AG09309 (cell line): Measurements from ENCODE around the gene HERC4.

Source experiments
- DNase-seq: peaks from one replicate; pipeline ENCODE4 v3.0.0-alpha.2; 2010; ENCODE audit warnings: low read depth
- H3K4me3 ChIP-seq: 2 replicates; pipeline ENCODE4 v1.5.1; 2011; ENCODE audit warnings: mild to moderate bottlenecking, low read depth, low read length, moderate library complexity; ENCODE audit not compliant: control insufficient read depth
- TF ChIP-seq, protein P1 (sequence below): IDR thresholded peaks from 2 replicates; pipeline ENCODE4 v1.5.1; 2011; ENCODE audit warnings: mild to moderate bottlenecking, low read depth, low read length, inconsistent platforms; ENCODE audit not compliant: insufficient read depth, control insufficient read depth; ENCODE audit errors: missing control alignments

The HERC4 gene

DNA sequence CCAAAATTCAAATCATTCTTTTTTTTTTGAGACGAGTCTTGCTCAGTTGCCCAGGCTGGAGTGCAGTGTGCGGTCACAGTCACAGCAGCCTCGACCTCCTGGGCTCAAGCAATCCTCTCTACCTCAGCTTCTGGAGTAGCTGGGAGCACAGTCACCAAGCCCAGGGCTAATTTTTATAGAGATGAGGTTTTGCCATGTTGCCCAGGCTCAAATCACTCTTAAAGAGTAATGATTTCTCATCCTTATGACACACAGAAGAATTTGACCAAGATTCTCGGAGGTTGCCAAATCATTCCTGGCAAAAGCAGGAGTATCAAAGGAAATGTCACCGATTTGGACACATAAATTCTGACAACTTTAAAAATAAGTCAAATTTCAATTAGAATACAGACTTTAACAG is 151.5 kb downstream of the HERC4 start:
- TF ChIP-seq, protein P1, sequence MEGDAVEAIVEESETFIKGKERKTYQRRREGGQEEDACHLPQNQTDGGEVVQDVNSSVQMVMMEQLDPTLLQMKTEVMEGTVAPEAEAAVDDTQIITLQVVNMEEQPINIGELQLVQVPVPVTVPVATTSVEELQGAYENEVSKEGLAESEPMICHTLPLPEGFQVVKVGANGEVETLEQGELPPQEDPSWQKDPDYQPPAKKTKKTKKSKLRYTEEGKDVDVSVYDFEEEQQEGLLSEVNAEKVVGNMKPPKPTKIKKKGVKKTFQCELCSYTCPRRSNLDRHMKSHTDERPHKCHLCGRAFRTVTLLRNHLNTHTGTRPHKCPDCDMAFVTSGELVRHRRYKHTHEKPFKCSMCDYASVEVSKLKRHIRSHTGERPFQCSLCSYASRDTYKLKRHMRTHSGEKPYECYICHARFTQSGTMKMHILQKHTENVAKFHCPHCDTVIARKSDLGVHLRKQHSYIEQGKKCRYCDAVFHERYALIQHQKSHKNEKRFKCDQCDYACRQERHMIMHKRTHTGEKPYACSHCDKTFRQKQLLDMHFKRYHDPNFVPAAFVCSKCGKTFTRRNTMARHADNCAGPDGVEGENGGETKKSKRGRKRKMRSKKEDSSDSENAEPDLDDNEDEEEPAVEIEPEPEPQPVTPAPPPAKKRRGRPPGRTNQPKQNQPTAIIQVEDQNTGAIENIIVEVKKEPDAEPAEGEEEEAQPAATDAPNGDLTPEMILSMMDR = no peak
- peak; percentile 68 for DNase-seq
- no peak overlapping the region for H3K4me3 ChIP-seq

DNA sequence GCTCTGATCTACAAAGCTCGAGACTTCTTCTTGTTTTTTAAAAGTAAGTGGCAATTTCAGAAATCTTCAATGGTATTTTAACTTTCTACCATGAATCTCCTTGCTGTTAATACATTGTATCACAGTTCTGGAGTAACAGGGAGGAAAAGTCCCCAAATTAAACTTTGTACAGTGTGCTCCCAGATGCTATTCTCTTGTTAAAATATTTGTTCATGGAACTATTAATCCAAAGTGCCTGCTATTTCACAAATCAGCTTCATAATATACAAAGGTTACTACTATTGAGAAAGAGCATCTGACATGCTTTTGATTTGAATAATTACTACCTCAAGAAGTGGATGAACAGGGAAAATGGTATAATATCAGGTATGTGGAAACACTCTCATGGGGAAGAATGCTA is 154.0 kb downstream of the HERC4 start:
- TF ChIP-seq, protein P1 = no peak
- DNase-seq = no peak

DNA sequence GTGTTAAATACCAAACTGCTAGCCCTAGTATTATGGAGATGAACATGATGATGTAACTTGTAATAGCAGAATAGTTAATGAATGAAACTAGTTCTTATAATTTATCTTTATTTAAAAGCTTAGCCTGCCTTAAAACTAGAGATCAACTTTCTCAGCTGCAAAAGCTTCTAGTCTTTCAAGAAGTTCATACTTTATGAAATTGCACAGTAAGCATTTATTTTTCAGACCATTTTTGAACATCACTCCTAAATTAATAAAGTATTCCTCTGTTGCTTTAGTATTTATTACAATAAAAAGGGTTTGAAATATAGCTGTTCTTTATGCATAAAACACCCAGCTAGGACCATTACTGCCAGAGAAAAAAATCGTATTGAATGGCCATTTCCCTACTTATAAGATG is 157.4 kb downstream of the HERC4 start:
- no peak for DNase-seq
- TF ChIP-seq, protein P1 = no peak
- H3K4me3 ChIP-seq = no peak overlapping the region

More for the DNA sequence above, 154.0 kb downstream of the HERC4 start:
- no peak overlapping the region for H3K4me3 ChIP-seq

DNA sequence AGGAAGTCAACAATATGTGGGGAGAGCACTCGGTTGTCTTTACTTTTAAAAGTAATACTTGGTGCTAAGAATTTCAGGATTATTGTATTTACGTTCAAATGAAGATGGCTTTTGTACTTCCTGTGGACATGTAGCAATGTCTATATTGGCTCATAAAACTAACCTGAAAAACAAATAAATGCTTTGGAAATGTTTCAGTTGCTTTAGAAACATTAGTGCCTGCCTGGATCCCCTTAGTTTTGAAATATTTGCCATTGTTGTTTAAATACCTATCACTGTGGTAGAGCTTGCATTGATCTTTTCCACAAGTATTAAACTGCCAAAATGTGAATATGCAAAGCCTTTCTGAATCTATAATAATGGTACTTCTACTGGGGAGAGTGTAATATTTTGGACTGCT is 157.9 kb downstream of the HERC4 start:
- no peak overlapping the region for H3K4me3 ChIP-seq
- no peak for DNase-seq
- TF ChIP-seq, protein P1 = no peak

DNA sequence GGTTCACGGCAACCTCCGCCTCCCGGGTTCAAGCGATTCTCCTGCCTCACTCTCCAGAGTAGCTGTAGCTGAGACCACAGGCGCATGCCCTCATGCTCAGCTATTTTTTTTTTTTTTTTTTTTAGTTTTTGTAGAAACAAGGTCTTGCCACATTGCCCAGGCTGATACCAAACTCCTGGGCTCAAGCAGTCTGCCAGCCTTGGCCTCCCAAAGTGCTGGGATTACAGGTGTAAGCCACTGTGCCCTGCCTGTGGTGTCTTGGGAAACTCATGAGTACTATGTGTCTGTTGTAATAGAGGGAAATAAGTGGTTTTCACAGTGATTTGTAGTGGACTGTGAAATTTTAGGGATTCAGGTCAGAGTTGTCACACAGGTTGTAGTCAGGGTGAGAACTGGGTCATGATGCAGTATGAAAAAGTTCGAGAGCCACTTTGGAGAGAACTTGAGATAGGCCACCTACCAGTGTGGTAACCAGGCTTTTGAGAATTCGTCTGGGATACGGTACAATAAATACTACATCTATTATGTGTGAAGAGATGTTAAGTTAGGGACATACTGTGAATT is 160.2 kb downstream of the HERC4 start:
- DNase-seq = no peak

DNA sequence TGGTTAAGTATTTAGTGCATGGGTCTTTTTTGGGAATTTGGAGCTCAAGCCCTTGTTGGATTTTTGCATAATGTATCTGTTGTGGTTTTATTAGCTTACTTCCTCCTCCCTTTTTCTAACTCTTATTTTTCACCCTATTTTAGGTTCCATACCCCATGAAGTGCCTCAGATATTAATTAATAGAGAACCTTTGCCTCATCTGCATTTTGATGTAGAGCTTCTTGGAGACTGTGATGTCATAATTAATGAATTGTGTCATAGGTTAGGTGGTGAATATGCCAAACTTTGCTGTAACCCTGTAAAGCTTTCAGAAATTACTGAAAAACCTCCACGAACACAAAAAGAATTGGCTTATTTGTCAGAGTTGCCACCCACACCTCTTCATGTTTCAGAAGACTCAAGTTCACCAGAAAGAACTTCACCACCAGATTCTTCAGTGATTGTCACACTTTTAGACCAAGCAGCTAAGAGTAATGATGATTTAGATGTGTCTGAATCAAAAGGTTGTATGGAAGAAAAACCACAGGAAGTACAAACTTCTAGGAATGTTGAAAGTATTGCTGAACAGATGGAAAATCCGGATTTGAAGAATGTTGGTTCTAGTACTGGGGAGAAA is 162.6 kb downstream of the HERC4 start:
- DNase-seq = no peak
- TF ChIP-seq, protein P1 = no peak

More for the DNA sequence above, 160.2 kb downstream of the HERC4 start:
- no peak overlapping the region for H3K4me3 ChIP-seq
- TF ChIP-seq, protein P1 = no peak

More for the DNA sequence above, 162.6 kb downstream of the HERC4 start:
- H3K4me3 ChIP-seq = no peak overlapping the region
